Gastrocnemius medialis (tissue), 4 donors: ENCODE data around the gene UNC45B. TPM values are rescaled to one million over a fixed set of nuclear protein-coding genes. Genes with fewer than 3 reads are reported as not detected.
"Not testable (repeated sequence)": the region's sequence is repeated elsewhere in the genome, so short reads cannot be mapped to it uniquely, and the experiment has no call there.

Source experiments
- ATAC-seq, 2 donors: fragments of 150-250 bp; one replicate each; pipeline ENCODE4 v1.9.1; 2016
- DNase-seq, 2 donors: peaks; one replicate each; pipeline ENCODE4 v3.0.0-alpha.2; 2019
- H3K27ac ChIP-seq, 4 donors: fragments of 200-600 bp; sonication (generic); 1 replicate in 1 of 4; 2 replicates in 3 of 4; pipeline ENCODE4 v1.5.1; 2016 to 2018; ENCODE audit warnings: mild to moderate bottlenecking in 2 of 4, moderate library complexity in 1 of 4
- H3K27me3 ChIP-seq, 3 donors: fragments of 200-600 bp; sonication (generic) in 2 of 3; 1 replicate in 1 of 3; 2 replicates in 2 of 3; pipeline versions ENCODE4 v1.5.1 to v1.6.0; 2016 to 2019; ENCODE audit warnings: mild to moderate bottlenecking in 1 of 3, moderate library complexity in 1 of 3
- H3K36me3 ChIP-seq, 2 donors: fragments of 200-600 bp; sonication (generic) in 1 of 2; one replicate each; pipeline ENCODE4 v1.5.1; 2017 to 2018
- H3K4me1 ChIP-seq, 2 donors: fragments of 200-600 bp; sonication (generic) in 1 of 2; one replicate each; pipeline ENCODE4 v1.5.1; 2016 to 2017; ENCODE audit warnings: mild to moderate bottlenecking in 2 of 2
- H3K4me3 ChIP-seq, 4 donors: fragments of 200-600 bp; sonication (generic) in 3 of 4; 1 replicate in 1 of 4; 2 replicates in 3 of 4; pipeline ENCODE4 v1.5.1; 2016 to 2019; ENCODE audit warnings: mild to moderate bottlenecking in 2 of 4
- H3K9me3 ChIP-seq, 3 donors: fragments of 200-600 bp; sonication (generic) in 2 of 3; 1 replicate in 1 of 3; 2 replicates in 2 of 3; pipeline ENCODE4 v1.5.1; 2016 to 2019
- POLR2A ChIP-seq, 2 donors: fragments of 450-650 bp; IDR thresholded peaks; one replicate each; pipeline ENCODE4 v1.6.1; 2017; ENCODE audit warnings: antibody characterized with exemption in 2 of 2, mild to moderate bottlenecking in 2 of 2, moderate library complexity in 2 of 2
- in situ Hi-C, 4 donors: fragments of 200-750 bp; cut with MboI; loops; one replicate each; pipeline versions ENCODE4 v1.15.0 to v1.8.0; 2017; ENCODE audit warnings: low sequenced_read_pairs in 4 of 4
- intact Hi-C: fragments of 100-400 bp; cut with DNase I; formaldehyde crosslinking; loops from one replicate; pipeline ENCODE4 v1.15.1; 2023; ENCODE audit warnings: low total_unique reads
- total RNA-seq, 4 donors: library from RNA; depleted of rRNA; stranded (reverse); fragments of >200 nt; gene quantifications; one replicate each; pipeline versions ENCODE4 v1.1.0 to v1.2.3, GENCODE V29; 2016
- TF ChIP-seq, protein P1 (sequence below), 5 experiments: fragments of 450-650 bp in 3 of 5; fragments of 200-600 bp in 2 of 5; sonication (generic) in 2 of 5; IDR thresholded peaks in 4 of 5; conservative IDR thresholded peaks in 1 of 5; 1 replicate in 4 of 5; 2 replicates in 1 of 5; pipeline ENCODE4 v1.5.1; 2016 to 2019; ENCODE audit warnings: antibody characterized with exemption in 5 of 5, mild to moderate bottlenecking in 3 of 5, moderate library complexity in 3 of 5

Gene UNC45B
- total RNA-seq, 4 donors from 2014 or later = 73.7 to 150 (median 105) TPM

- intact Hi-C loops = no loop called here
- H3K4me3 ChIP-seq = no peak overlapping the region
- DNase-seq = no peak
- TF ChIP-seq POLR2A (IDR thresholded peaks at IDR 0.05) = no peak
- TF ChIP-seq, protein P1, sequence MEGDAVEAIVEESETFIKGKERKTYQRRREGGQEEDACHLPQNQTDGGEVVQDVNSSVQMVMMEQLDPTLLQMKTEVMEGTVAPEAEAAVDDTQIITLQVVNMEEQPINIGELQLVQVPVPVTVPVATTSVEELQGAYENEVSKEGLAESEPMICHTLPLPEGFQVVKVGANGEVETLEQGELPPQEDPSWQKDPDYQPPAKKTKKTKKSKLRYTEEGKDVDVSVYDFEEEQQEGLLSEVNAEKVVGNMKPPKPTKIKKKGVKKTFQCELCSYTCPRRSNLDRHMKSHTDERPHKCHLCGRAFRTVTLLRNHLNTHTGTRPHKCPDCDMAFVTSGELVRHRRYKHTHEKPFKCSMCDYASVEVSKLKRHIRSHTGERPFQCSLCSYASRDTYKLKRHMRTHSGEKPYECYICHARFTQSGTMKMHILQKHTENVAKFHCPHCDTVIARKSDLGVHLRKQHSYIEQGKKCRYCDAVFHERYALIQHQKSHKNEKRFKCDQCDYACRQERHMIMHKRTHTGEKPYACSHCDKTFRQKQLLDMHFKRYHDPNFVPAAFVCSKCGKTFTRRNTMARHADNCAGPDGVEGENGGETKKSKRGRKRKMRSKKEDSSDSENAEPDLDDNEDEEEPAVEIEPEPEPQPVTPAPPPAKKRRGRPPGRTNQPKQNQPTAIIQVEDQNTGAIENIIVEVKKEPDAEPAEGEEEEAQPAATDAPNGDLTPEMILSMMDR (IDR thresholded peaks at IDR 0.05 in 4 of 5, conservative IDR thresholded peaks at IDR 0.05 in 1 of 5) = no peak
- H3K27me3 ChIP-seq = no peaks in the 10 kb centered on the region
- no peaks in the 10 kb centered on the region for H3K9me3 ChIP-seq
- H3K36me3 ChIP-seq = peaks cover 0 to 77% of the 10 kb centered on the region in 2 donors
- in situ Hi-C loops = loop anchor here in 2 of 4 donors (5.0 to 25.0 kb wide), 3 partner anchors 360 to 562 kb away; partner anchors contain the start of genes SLFN12L (in 2 of the 2) and RASL10B (in 1 of the 2)
- H3K27ac ChIP-seq = no peak overlapping the region
- ATAC-seq = no peak
- no peaks in the 10 kb centered on the region for H3K4me1 ChIP-seq
These were observed 27.3 kb downstream of the UNC45B start for GRCh38 chr17:35174835-35175334.

- H3K4me1 ChIP-seq = no peaks in the 10 kb centered on the region
- intact Hi-C loops (no loop called here), in situ Hi-C loops (loop anchor here in 1 of 4 donors (10.0 kb wide), 1 partner anchor 359 kb away; the partner anchor contains the start of gene SLFN12L)
- H3K27ac ChIP-seq = no peak overlapping the region
- no peak for TF ChIP-seq POLR2A (IDR thresholded peaks at IDR 0.05)
- TF ChIP-seq, protein P1 (IDR thresholded peaks at IDR 0.05 in 4 of 5, conservative IDR thresholded peaks at IDR 0.05 in 1 of 5) = no peak
- ATAC-seq (no peak), DNase-seq (no peak)
- H3K4me3 ChIP-seq = no peak overlapping the region
- no peaks in the 10 kb centered on the region for H3K9me3 ChIP-seq
- peaks cover 0 to 80% of the 10 kb centered on the region in 2 donors for H3K36me3 ChIP-seq
- no peaks in the 10 kb centered on the region for H3K27me3 ChIP-seq
These were observed 28.2 kb downstream of the UNC45B start for GRCh38 chr17:35175638-35176415.

DNA sequence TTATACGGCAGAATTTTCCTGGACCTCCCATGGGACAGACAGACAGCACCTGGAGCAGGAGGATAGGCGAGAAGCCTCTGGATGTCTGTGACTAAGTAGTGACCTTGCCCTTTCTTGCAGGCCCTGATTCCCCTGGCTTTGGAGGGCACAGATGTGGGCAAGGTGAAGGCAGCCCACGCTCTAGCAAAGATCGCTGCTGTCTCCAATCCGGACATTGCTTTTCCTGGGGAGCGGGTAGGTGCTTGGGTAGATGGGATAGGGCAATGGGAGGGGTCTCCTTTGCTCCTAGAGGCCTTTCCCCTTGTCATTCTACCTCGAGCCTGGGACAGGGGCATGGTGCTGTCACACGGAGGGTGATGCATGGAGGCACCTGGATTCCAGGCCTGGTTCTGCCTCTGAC is 29.3 kb downstream of the UNC45B start:
- in situ Hi-C loops = loop anchor here in 1 of 4 donors (10.0 kb wide), 1 partner anchor 358 kb away; the partner anchor contains the start of gene SLFN12L
- ATAC-seq = no peak
- H3K4me3 ChIP-seq = no peak overlapping the region

GRCh38 chr17:35179379-35179778 is 31.8 kb downstream of the UNC45B start:
- DNase-seq, H3K27ac ChIP-seq, ATAC-seq, H3K27me3 ChIP-seq, intact Hi-C loops, H3K4me1 ChIP-seq, H3K9me3 ChIP-seq, H3K4me3 ChIP-seq: not testable (repeated sequence)
- peaks cover 0 to 83% of the 10 kb centered on the region in 2 donors for H3K36me3 ChIP-seq
- in situ Hi-C loops = loop anchor here in 1 of 4 donors (10.0 kb wide), 1 partner anchor 355 kb away; the partner anchor contains the start of gene SLFN12L

More for the DNA sequence above, 29.3 kb downstream of the UNC45B start:
- H3K27me3 ChIP-seq = no peaks in the 10 kb centered on the region
- TF ChIP-seq POLR2A (IDR thresholded peaks at IDR 0.05) = no peak
- TF ChIP-seq, protein P1 (IDR thresholded peaks at IDR 0.05 in 4 of 5, conservative IDR thresholded peaks at IDR 0.05 in 1 of 5) = no peak
- peaks cover 0 to 83% of the 10 kb centered on the region in 2 donors for H3K36me3 ChIP-seq
- intact Hi-C loops = no loop called here
- H3K27ac ChIP-seq = no peak overlapping the region
- no peaks in the 10 kb centered on the region for H3K4me1 ChIP-seq
- no peak for DNase-seq
- no peaks in the 10 kb centered on the region for H3K9me3 ChIP-seq

DNA sequence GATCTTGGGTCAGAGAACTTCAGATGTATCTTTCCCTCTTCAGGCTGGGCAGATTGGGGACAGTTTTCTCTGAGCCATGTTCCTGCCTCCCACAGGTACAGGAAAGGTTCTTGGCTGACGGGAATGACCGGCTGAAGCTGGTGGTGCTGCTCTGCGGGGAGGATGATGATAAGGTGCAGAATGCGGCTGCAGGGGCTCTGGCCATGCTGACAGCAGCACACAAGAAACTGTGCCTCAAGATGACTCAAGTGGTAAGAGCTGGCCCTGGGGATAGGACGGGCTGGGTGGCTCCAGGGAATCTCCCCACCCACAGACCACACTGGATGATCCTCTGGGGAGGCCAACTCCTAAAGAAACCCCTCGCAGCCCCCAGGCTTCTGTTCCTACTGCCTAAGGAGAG is 35.7 kb downstream of the UNC45B start:
- H3K9me3 ChIP-seq = no peaks in the 10 kb centered on the region
- in situ Hi-C loops = no loop called here
- ATAC-seq (no peak), DNase-seq (no peak)
- intact Hi-C loops = no loop called here
- no peaks in the 10 kb centered on the region for H3K4me1 ChIP-seq
- H3K27me3 ChIP-seq = no peaks in the 10 kb centered on the region
- H3K36me3 ChIP-seq = peaks cover 0 to 75% of the 10 kb centered on the region in 2 donors
- no peak overlapping the region for H3K27ac ChIP-seq
- no peak for TF ChIP-seq POLR2A (IDR thresholded peaks at IDR 0.05)
- TF ChIP-seq, protein P1 (IDR thresholded peaks at IDR 0.05 in 4 of 5, conservative IDR thresholded peaks at IDR 0.05 in 1 of 5) = no peak
- no peak overlapping the region for H3K4me3 ChIP-seq
